Measurements from ENCODE around the gene GAN.
"Not testable (repeated sequence)": the region's sequence is repeated elsewhere in the genome, so short reads cannot be mapped to it uniquely, and the experiment has no call there.

GAN gene

GRCh38 chr16:81397058-81397878, 82.5 kb downstream of the GAN start:
- FAIRE-seq = no peak
- TF ChIP-seq, protein P1, sequence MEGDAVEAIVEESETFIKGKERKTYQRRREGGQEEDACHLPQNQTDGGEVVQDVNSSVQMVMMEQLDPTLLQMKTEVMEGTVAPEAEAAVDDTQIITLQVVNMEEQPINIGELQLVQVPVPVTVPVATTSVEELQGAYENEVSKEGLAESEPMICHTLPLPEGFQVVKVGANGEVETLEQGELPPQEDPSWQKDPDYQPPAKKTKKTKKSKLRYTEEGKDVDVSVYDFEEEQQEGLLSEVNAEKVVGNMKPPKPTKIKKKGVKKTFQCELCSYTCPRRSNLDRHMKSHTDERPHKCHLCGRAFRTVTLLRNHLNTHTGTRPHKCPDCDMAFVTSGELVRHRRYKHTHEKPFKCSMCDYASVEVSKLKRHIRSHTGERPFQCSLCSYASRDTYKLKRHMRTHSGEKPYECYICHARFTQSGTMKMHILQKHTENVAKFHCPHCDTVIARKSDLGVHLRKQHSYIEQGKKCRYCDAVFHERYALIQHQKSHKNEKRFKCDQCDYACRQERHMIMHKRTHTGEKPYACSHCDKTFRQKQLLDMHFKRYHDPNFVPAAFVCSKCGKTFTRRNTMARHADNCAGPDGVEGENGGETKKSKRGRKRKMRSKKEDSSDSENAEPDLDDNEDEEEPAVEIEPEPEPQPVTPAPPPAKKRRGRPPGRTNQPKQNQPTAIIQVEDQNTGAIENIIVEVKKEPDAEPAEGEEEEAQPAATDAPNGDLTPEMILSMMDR (IDR thresholded peaks at IDR 0.05; ENCODE audit: insufficient read depth, missing control alignments) = no peak

DNA sequence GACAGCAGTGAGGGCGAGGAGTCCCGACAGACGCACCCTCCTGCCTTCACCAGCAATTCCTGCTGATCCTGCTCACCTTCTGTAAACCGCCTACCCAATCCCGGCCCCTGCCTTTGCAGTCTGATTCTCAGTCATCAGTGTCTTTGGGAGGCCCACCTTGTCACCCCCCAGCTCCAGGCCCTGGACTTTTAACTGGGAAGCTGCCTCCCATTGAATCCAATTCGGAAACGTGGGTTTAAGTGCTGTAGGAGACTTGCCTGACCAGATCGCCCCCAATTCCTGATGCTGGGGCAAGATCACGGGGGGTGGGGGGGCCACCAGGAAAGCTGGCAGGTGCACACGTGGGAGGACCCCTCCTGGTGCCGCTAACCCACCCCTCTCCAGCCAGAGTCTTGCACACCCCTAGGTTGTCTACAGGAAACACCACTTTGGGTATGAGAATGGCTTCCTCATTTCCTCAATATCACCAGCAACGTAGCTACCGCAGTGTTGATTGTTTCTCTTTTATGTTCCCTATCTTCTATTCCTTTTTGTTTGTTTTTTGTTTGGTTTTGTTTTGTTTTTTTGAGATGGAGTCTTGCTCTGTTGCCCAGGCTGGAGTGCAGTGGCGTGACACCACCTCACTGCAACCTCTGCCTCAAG, 83.2 kb downstream of the GAN start:
- DNase-seq (ENCODE audit: insufficient read length, low spot score) = no peak
- TF ChIP-seq, protein P1 (IDR thresholded peaks at IDR 0.05; ENCODE audit: insufficient read depth, missing control alignments) = no peak
- FAIRE-seq = no peak

More at GRCh38 chr16:81397058-81397878, 82.5 kb downstream of the GAN start:
- no peak for DNase-seq (ENCODE audit: insufficient read length, low spot score)

GRCh38 chr16:81399909-81400308, 85.1 kb downstream of the GAN start:
- TF ChIP-seq, protein P1 (IDR thresholded peaks at IDR 0.05; ENCODE audit: insufficient read depth, missing control alignments) = no peak
- no peak for FAIRE-seq

DNA sequence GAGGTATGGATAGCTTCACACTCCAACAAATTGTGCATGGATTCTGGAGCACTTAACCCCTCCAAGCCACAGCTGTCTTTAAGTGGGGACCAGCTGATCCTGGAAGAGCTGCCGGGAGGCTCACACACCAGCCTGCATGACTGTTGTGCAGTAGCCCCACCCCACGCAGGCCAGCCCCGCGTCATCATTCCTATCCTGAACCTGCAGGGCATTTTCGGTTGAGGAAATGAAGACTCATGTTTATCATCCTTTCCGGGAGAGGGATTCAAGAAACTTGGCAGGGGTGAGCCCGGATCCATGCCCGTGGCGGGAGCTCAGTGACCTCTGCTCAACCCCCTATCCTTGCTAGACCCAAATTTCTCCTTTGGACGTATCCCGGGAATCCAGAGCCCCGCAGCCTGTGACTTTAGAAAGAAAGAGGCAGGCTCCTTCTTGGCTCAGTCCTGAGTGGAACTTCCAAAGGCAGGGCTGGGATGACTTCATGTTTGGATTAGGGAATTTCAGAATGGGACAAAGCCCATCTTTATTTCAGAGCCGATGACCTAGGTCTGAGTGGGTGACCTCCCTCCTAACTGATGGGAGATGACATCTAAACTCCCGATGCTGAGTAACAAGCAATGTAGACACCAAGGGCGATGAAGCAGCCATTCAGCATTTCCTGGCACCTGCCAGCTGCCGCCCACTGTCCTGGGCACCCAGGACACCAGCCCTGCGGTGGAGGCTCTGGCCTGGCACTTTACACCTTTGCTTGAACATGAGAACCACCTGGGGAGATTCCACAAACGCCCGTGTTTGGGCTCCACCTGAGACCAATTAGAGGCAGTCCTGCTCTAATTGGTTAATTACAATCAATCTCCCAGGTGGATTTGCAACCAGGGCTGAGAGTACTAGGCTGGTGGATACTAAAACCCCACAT, 86.5 kb downstream of the GAN start:
- DNase-seq (ENCODE audit: insufficient read length, low spot score) (no peak), FAIRE-seq (no peak)
- TF ChIP-seq, protein P1 (IDR thresholded peaks at IDR 0.05; ENCODE audit: insufficient read depth, missing control alignments) = no peak

More at GRCh38 chr16:81399909-81400308, 85.1 kb downstream of the GAN start:
- no peak for DNase-seq (ENCODE audit: insufficient read length, low spot score)

DNA sequence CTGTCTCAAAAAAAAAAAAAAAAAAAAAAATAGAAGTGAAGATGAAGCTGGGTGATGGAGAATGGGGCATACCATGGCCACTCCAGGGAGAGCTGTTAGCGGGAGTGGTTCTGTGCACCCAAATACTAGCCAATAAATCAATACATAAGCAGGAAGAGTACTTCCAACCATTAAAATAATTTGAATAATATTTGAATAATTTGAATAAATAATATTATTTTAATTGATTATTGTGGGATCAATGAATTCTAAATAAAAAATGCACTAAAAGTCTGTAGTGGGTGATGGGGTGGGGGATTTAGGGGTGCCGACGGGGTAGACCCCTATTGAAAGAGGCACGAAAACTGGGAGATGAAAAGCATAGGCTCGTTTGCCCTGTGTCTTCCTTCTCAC, 88.4 kb downstream of the GAN start:
- no peak for DNase-seq (ENCODE audit: insufficient read length, low spot score)

GRCh38 chr16:81403601-81404391, 89.0 kb downstream of the GAN start:
- DNase-seq (ENCODE audit: insufficient read length, low spot score) (peak; percentile 50), FAIRE-seq (no peak)
- TF ChIP-seq, protein P1 (IDR thresholded peaks at IDR 0.05; ENCODE audit: insufficient read depth, missing control alignments) = peak; percentile 91

More for the DNA sequence above, 88.4 kb downstream of the GAN start:
- no peak for FAIRE-seq
- TF ChIP-seq, protein P1 (IDR thresholded peaks at IDR 0.05; ENCODE audit: insufficient read depth, missing control alignments) = no peak

DNA sequence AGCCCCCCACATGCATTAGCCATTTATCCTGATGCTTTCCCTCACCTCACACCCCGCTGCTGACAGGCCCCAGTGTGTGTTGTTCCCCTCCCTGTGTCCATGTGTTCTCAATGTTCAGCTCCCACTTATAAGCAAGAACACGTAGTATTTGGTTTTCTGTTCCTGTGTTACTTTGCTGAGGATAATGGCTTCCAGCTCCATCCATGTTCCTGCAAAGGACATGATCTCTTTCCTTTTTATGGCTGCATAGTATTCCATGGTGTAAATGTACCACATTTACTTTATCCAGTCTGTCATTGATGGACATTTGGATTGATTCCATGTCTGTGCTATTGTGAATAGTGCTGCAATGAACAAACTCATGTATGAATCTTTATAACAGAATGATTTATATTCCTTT, 90.2 kb downstream of the GAN start:
- not testable (repeated sequence) for DNase-seq (ENCODE audit: insufficient read length, low spot score); FAIRE-seq
